GM23338 (cell line): ENCODE results near the gene HIBADH. TPM values are rescaled to one million over a fixed set of nuclear protein-coding genes. Genes with fewer than 3 reads are reported as not detected.

ENCODE experiments used
- ATAC-seq: fragments of 200-7000 bp; cut with Tn5 transposase; 3 replicates; pipeline ENCODE4 v1.9.1; 2020
- DNase-seq: peaks from one replicate; pipeline ENCODE4 v3.0.0-alpha.2; 2015; ENCODE audit warnings: low spot score
- H2AFZ ChIP-seq: fragments of 200-600 bp; sonication (generic); 2 replicates; pipeline ENCODE4 v1.8.0; 2016; ENCODE audit warnings: antibody characterized with exemption, mild to moderate bottlenecking, moderate library complexity
- H3F3A ChIP-seq: fragments of 200-600 bp; sonication (generic); replicated peaks from 2 replicates; pipeline ENCODE4 v1.8.0; 2017; ENCODE audit warnings: antibody characterized with exemption, mixed run types, low read depth
- H3K27ac ChIP-seq: fragments of 200-600 bp; sonication (generic); 2 replicates; pipeline ENCODE4 v1.6.1; 2016; ENCODE audit warnings: low read depth
- H3K27me3 ChIP-seq: fragments of 200-600 bp; sonication (generic); 2 replicates; pipeline ENCODE4 v1.8.0; 2016; ENCODE audit warnings: mild to moderate bottlenecking, mixed run types, moderate library complexity; ENCODE audit not compliant: insufficient read depth
- H3K36me3 ChIP-seq: fragments of 200-600 bp; sonication (generic); 2 replicates; pipeline ENCODE4 v1.8.0; 2016; ENCODE audit warnings: mild to moderate bottlenecking; ENCODE audit not compliant: insufficient read depth
- H3K4me1 ChIP-seq: fragments of 200-600 bp; sonication (generic); 2 replicates; pipeline ENCODE4 v1.8.0; 2016; ENCODE audit warnings: mild to moderate bottlenecking, moderate library complexity; ENCODE audit not compliant: insufficient read depth
- H3K4me2 ChIP-seq: fragments of 200-600 bp; sonication (generic); 2 replicates; pipeline ENCODE4 v1.7.1; 2017; ENCODE audit warnings: mixed run types
- H3K4me3 ChIP-seq: fragments of 200-600 bp; sonication (generic); 2 replicates; pipeline ENCODE4 v1.6.1; 2016; ENCODE audit warnings: mixed run types
- H3K79me2 ChIP-seq: fragments of 200-600 bp; sonication (generic); replicated peaks from 2 replicates; pipeline ENCODE4 v1.8.0; 2017; ENCODE audit warnings: mild to moderate bottlenecking; ENCODE audit not compliant: insufficient read depth
- H3K9me2 ChIP-seq: fragments of 200-600 bp; sonication (generic); 2 replicates; pipeline ENCODE4 v1.8.0; 2017; ENCODE audit not compliant: insufficient read depth
- H4K20me1 ChIP-seq: fragments of 200-600 bp; sonication (generic); replicated peaks from 2 replicates; pipeline ENCODE4 v1.8.0; 2017; ENCODE audit warnings: mild to moderate bottlenecking; ENCODE audit not compliant: insufficient read depth
- H3K27ac Mint-ChIP-seq: 2 replicates; pipeline ENCODE4 v1.8.0; 2020; ENCODE audit warnings: inconsistent platforms, mild to moderate bottlenecking, moderate library complexity, mixed read lengths
- H3K27me3 Mint-ChIP-seq: 3 replicates; pipeline ENCODE4 v1.8.0; 2022; ENCODE audit warnings: low read depth, mild to moderate bottlenecking, moderate library complexity, mixed read lengths, inconsistent platforms; ENCODE audit not compliant: insufficient read depth, poor library complexity
- H3K36me3 Mint-ChIP-seq: 3 replicates; pipeline ENCODE4 v1.8.0; 2021; ENCODE audit warnings: low read depth, mild to moderate bottlenecking, inconsistent platforms, moderate library complexity, mixed read lengths
- H3K4me1 Mint-ChIP-seq: 3 replicates; pipeline ENCODE4 v1.8.0; 2020; ENCODE audit warnings: mild to moderate bottlenecking, inconsistent platforms, mixed read lengths
- H3K4me3 Mint-ChIP-seq: 3 replicates; pipeline ENCODE4 v1.8.0; 2021; ENCODE audit warnings: moderate library complexity, mild to moderate bottlenecking, inconsistent platforms, mixed read lengths
- H3K9me3 Mint-ChIP-seq: 3 replicates; pipeline ENCODE4 v1.8.0; 2020; ENCODE audit warnings: moderate library complexity, mild to moderate bottlenecking, inconsistent platforms, mixed read lengths
- CREB1 ChIP-seq: fragments of 250-450 bp; sonication (Bioruptor Pico); IDR thresholded peaks from 2 replicates; pipeline ENCODE4 v1.5.0; 2020; ENCODE audit warnings: low read depth, mild to moderate bottlenecking, moderate library complexity
- CTCF ChIP-seq, 2 experiments: fragments of 200-600 bp in 1 of 2; sonication (generic) in 1 of 2; conservative IDR thresholded peaks; 2 replicates each; pipeline versions ENCODE4 v1.5.1 to v1.6.1; 2016 to 2017; ENCODE audit warnings: antibody characterized with exemption in 2 of 2, low read depth in 2 of 2, mild to moderate bottlenecking in 2 of 2, moderate library complexity in 1 of 2
- EZH2 ChIP-seq: fragments of 200-600 bp; sonication (generic); IDR thresholded peaks from one replicate; pipeline ENCODE4 v1.8.0; 2017; ENCODE audit warnings: antibody characterized with exemption, mild to moderate bottlenecking, low read depth; ENCODE audit not compliant: unreplicated experiment
- EZH2phosphoT487 ChIP-seq: fragments of 200-600 bp; sonication (generic); IDR thresholded peaks from one replicate; pipeline ENCODE4 v1.8.1; 2018; ENCODE audit warnings: antibody characterized with exemption; ENCODE audit not compliant: unreplicated experiment
- JUNB ChIP-seq: IDR thresholded peaks from one replicate; pipeline ENCODE4 v1.6.1; 2016; ENCODE audit warnings: antibody characterized with exemption; ENCODE audit not compliant: unreplicated experiment
- NANOG ChIP-seq: IDR thresholded peaks from 2 replicates; pipeline ENCODE4 v1.6.1; 2016; ENCODE audit warnings: antibody characterized with exemption, borderline replicate concordance
- POLR2AphosphoS5 ChIP-seq: IDR thresholded peaks from 2 replicates; pipeline ENCODE4 v1.6.1; 2016; ENCODE audit warnings: antibody characterized with exemption, low read depth
- STAT1 ChIP-seq: IDR thresholded peaks from one replicate; pipeline ENCODE4 v1.6.1; 2016; ENCODE audit warnings: antibody characterized with exemption; ENCODE audit not compliant: unreplicated experiment
- ZNF114 ChIP-seq: fragments of 250-450 bp; sonication (Bioruptor Pico); IDR thresholded peaks from 2 replicates; pipeline ENCODE4 v1.5.0; 2020; ENCODE audit warnings: mild to moderate bottlenecking, moderate library complexity
- ZNF331 ChIP-seq: fragments of 250-450 bp; sonication (Bioruptor Pico); IDR thresholded peaks from 2 replicates; pipeline ENCODE4 v1.5.0; 2020; ENCODE audit warnings: low read depth, mild to moderate bottlenecking, moderate library complexity
- polyA plus RNA-seq: library from polyadenylated mRNA; unstranded; fragments of >200 nt; fragmentation: Nextera tagmentation; extraction: Ambion mirVana; gene quantifications from 2 replicates; pipeline ENCODE4 v1.2.1, GENCODE V29; 2016
- total RNA-seq: library from RNA; depleted of rRNA; stranded (reverse); fragments of >200 nt; shearing (Covaris generic); gene quantifications from 2 replicates; pipeline ENCODE4 v1.2.3, GENCODE V29; 2014
- TF ChIP-seq, protein P1 (sequence below): IDR thresholded peaks from 2 replicates; pipeline ENCODE4 v1.6.1; 2016; ENCODE audit warnings: antibody characterized with exemption

The HIBADH gene
- total and polyA plus RNA-seq, 2 experiments from 2014 or later = 31.3 to 57.0 TPM

- no peak overlapping the region for H3K27ac ChIP-seq
- H3K9me2 ChIP-seq = no peaks in the 10 kb centered on the region
- no peaks in the 10 kb centered on the region for H3F3A ChIP-seq
- H3K36me3 Mint-ChIP-seq = peaks cover 3% of the 10 kb centered on the region; the same call in 2 of the 3 replicates
- H3K27me3 Mint-ChIP-seq = peaks cover 7% of the 10 kb centered on the region
- no peaks in the 10 kb centered on the region for H3K36me3 ChIP-seq
- H3K4me2 ChIP-seq = no peak overlapping the region
- H3K79me2 ChIP-seq = no peaks in the 10 kb centered on the region
- H3K4me1 Mint-ChIP-seq = peaks cover 55% of the 10 kb centered on the region
- no peaks in the 10 kb centered on the region; the same call in 1 of the 2 replicates for H4K20me1 ChIP-seq
- ATAC-seq (no peak), DNase-seq (no peak)
- H3K4me1 ChIP-seq = peaks cover 54% of the 10 kb centered on the region
- TF ChIP-seq ZNF114 (CRISPR knock-in tag) (no peak), EZH2phosphoT487 (no peak), JUNB (no peak), EZH2 (no peak), STAT1 (no peak), NANOG (no peak)
- H2AFZ ChIP-seq = no peak overlapping the region
- no peak overlapping the region for H3K4me3 ChIP-seq
- H3K9me3 Mint-ChIP-seq = no peaks in the 10 kb centered on the region
- no peaks in the 10 kb centered on the region for H3K27me3 ChIP-seq
- no peak overlapping the region for H3K27ac Mint-ChIP-seq
- no peak overlapping the region for H3K4me3 Mint-ChIP-seq
Observed at GRCh38 chr7:27551803-27552400, 110.8 kb downstream of the HIBADH start.

DNA sequence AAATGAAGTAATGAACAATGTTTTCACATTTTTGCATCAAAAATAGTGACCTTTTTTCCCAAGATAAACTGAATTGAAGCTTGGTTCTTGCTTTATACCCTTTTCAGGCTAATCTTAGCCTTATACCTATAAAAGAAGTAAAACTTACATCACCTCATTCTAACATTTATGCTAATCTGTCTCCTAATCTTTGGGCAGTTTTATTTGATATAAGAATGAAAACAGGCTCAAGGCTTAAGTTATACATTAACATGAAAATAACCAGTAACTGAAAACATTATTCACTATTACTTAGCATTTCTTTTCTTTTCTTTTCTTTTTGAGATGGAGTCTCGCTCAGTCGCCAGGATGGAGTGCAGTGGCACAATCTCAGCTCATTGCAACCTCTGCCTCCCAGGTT lies 113.1 kb downstream of the HIBADH start:
- H3K4me2 ChIP-seq = peak overlapping the region; percentile 9
- H2AFZ ChIP-seq = no peak overlapping the region
- Mint-ChIP-seq H3K27ac (no peak overlapping the region), H3K4me1 (peaks cover 49% of the 10 kb centered on the region), H3K36me3 (no peaks in the 10 kb centered on the region), H3K9me3 (no peaks in the 10 kb centered on the region), H3K27me3 (peaks cover 7% of the 10 kb centered on the region), H3K4me3 (no peak overlapping the region)
- DNase-seq (no peak), ATAC-seq (no peak)
- no peaks in the 10 kb centered on the region for H3K9me2 ChIP-seq
- H3K79me2 ChIP-seq = no peaks in the 10 kb centered on the region
- H3K27me3 ChIP-seq = no peaks in the 10 kb centered on the region
- H4K20me1 ChIP-seq = no peaks in the 10 kb centered on the region; the same call in 1 of the 2 replicates
- no peak overlapping the region for H3K27ac ChIP-seq
- H3K4me3 ChIP-seq = no peak overlapping the region
- TF ChIP-seq EZH2phosphoT487 = no peak
- TF ChIP-seq, protein P1, sequence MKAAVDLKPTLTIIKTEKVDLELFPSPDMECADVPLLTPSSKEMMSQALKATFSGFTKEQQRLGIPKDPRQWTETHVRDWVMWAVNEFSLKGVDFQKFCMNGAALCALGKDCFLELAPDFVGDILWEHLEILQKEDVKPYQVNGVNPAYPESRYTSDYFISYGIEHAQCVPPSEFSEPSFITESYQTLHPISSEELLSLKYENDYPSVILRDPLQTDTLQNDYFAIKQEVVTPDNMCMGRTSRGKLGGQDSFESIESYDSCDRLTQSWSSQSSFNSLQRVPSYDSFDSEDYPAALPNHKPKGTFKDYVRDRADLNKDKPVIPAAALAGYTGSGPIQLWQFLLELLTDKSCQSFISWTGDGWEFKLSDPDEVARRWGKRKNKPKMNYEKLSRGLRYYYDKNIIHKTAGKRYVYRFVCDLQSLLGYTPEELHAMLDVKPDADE = no peak
- TF ChIP-seq NANOG = no peak
- H3F3A ChIP-seq = no peaks in the 10 kb centered on the region
- H3K4me1 ChIP-seq = peaks cover 48% of the 10 kb centered on the region
- no peaks in the 10 kb centered on the region for H3K36me3 ChIP-seq

- H3K4me2 ChIP-seq = peak overlapping the region; percentile 31; the same call in 1 of the 2 replicates
- no peak for DNase-seq
- Mint-ChIP-seq H3K4me1 (peaks cover 44% of the 10 kb centered on the region), H3K27me3 (peaks cover 6% of the 10 kb centered on the region), H3K36me3 (no peaks in the 10 kb centered on the region), H3K4me3 (no peak overlapping the region), H3K9me3 (no peaks in the 10 kb centered on the region), H3K27ac (no peak overlapping the region)
- H2AFZ ChIP-seq = no peak overlapping the region
- no peaks in the 10 kb centered on the region for H3K36me3 ChIP-seq
- H4K20me1 ChIP-seq = no peaks in the 10 kb centered on the region; the same call in 1 of the 2 replicates
- peaks cover 39% of the 10 kb centered on the region for H3K4me1 ChIP-seq
- no peaks in the 10 kb centered on the region for H3K79me2 ChIP-seq
- no peaks in the 10 kb centered on the region for H3K27me3 ChIP-seq
- H3K27ac ChIP-seq = no peak overlapping the region
- no peak for ATAC-seq
- H3K9me2 ChIP-seq = no peaks in the 10 kb centered on the region
- no peaks in the 10 kb centered on the region for H3F3A ChIP-seq
- no peak overlapping the region for H3K4me3 ChIP-seq
- no peak for TF ChIP-seq CTCF (conservative IDR thresholded peaks at IDR 0.05; ENCODE audit: low read depth in 2 of 2)
- TF ChIP-seq STAT1 = no peak
- TF ChIP-seq, protein P1 = no peak
- TF ChIP-seq ZNF114 (CRISPR knock-in tag) = no peak
- no peak for TF ChIP-seq NANOG
- no peak for TF ChIP-seq CREB1 (CRISPR knock-in tag)
- TF ChIP-seq EZH2 = no peak
- no peak for TF ChIP-seq POLR2AphosphoS5
- no peak for TF ChIP-seq ZNF331 (CRISPR knock-in tag)
Observed at GRCh38 chr7:27548304-27548703, 114.4 kb downstream of the HIBADH start.
